ENCODE data around the gene RMI1.

- TF ChIP-seq CTCF (IDR thresholded peaks at IDR 0.05), result no peak
- peak in 1 of 2 donors; percentile 22 for TF ChIP-seq POLR2A (IDR thresholded peaks at IDR 0.05)
- TF ChIP-seq POLR2AphosphoS5 (IDR thresholded peaks at IDR 0.05), result peak in 2 of 4 donors; percentile 1 to 37
- peak in 1 of 4 donors; percentile 17 for TF ChIP-seq EP300 (IDR thresholded peaks at IDR 0.05)
Measured at GRCh38 chr9:83979812-83980394, 702 bp upstream of the RMI1 start, which contains the start of gene HNRNPK.
